Measurements from ENCODE around the gene PYGB. TPM values are rescaled to one million over a fixed set of nuclear protein-coding genes. Genes with fewer than 3 reads are reported as not detected.

The PYGB gene
- total RNA-seq, 4 donors from 2014 or later, result 71.6 to 119 (median 78.6) TPM

DNA sequence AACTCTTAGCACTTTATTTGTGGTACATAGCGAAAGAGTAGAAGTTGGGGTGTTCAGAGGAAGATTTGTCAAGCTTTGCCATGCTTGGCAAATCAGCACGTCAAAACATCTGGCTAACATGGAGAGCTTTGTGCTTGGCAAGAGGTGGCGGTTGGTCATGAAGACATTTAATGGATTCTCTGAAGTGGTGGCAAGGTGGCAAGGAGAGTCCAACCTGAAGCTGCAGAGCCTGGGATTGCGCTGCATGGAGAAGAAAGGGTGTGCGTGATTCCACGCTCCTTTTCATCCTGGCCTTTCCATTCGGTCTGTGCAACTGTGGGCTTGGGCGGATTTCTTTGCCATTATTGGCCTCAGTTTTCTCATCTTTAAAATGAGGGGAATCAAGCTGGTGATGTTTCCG is 3.1 kb downstream of the PYGB start:
- H3K4me3 ChIP-seq, result no peak overlapping the region
- no peaks in the 10 kb centered on the region for H3K9me3 ChIP-seq
- H3K36me3 ChIP-seq, result no peaks in the 10 kb centered on the region
- 88 to 90% methylated on average over 9 of the region's 9 CpGs for WGBS, 2 donors
- peaks cover 0 to 73% (median 34%) of the 10 kb centered on the region in 4 donors for H3K4me1 ChIP-seq
- no peak for DNase-seq (ENCODE audit: low spot score in 2 of 2)
- H3K27ac ChIP-seq, result no peak overlapping the region
- no peaks in the 10 kb centered on the region for H3K27me3 ChIP-seq
- no peak for TF ChIP-seq POLR2A (IDR thresholded peaks at IDR 0.05)
- TF ChIP-seq EP300 (IDR thresholded peaks at IDR 0.05), result no peak
- no peak for TF ChIP-seq CTCF (IDR thresholded peaks at IDR 0.05)

DNA sequence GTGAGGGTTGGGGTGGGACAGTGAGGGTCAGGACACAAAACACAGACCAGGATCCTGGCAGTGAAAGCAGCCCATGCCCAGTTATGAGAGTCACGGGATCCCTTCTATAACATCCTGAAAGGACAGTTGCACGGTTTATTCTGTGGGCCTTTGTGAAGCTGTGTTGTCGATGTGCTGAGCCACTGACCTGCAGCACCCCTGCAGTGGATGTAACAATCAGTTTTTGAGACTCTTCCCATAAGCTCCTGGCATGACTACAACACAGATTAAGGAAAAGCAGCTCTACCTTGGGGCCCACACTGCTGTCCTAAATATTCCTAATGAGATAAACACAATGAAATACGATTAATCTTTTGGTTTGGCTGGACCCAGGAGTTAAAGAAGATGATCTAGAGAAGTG is 3.7 kb downstream of the PYGB start:
- peak overlapping the region in 1 of 4 donors; percentile 23 for H3K27ac ChIP-seq
- no peak for DNase-seq (ENCODE audit: low spot score in 2 of 2)
- TF ChIP-seq CTCF (IDR thresholded peaks at IDR 0.05), result no peak
- no peak for TF ChIP-seq POLR2A (IDR thresholded peaks at IDR 0.05)
- TF ChIP-seq EP300 (IDR thresholded peaks at IDR 0.05), result no peak
- no peak overlapping the region for H3K4me3 ChIP-seq
- H3K4me1 ChIP-seq, result peaks cover 0 to 75% (median 36%) of the 10 kb centered on the region in 4 donors
- WGBS, 2 donors, result 50 to 57% methylated on average over 4 of the region's 4 CpGs
- no peaks in the 10 kb centered on the region for H3K9me3 ChIP-seq
- no peaks in the 10 kb centered on the region for H3K36me3 ChIP-seq
- H3K27me3 ChIP-seq, result no peaks in the 10 kb centered on the region

DNA sequence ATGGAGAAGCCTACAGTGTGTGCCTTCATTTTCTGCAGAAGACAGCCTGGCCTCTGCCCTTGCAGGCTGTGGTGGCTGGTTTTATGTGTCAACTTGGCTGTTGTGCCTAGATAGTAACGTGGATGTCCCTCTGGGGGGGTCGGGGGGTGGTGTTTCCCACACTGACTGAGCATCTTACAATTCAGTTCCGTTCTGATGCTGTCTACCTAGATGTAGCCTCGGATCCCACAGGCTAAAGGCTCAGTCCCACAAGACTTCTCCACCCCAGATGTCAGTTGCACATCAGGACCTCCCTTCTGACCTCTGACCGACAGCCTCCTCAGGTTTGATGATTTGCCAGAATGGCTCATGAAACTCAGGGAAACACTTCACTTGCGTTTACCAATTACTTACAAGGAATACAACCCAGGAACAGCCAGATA is 4.4 kb downstream of the PYGB start:
- Histone ChIP-seq H3K9me3 (no peaks in the 10 kb centered on the region), H3K27me3 (no peaks in the 10 kb centered on the region), H3K36me3 (no peaks in the 10 kb centered on the region), H3K4me3 (no peak overlapping the region), H3K27ac (peak overlapping the region in 1 of 4 donors; percentile 36), H3K4me1 (peaks cover 0 to 75% (median 32%) of the 10 kb centered on the region in 4 donors)
- DNase-seq (ENCODE audit: low spot score in 2 of 2), result no peak
- WGBS, 2 donors, result 70 to 83% methylated on average over 6 of the region's 6 CpGs
- TF ChIP-seq POLR2A (IDR thresholded peaks at IDR 0.05) (no peak), EP300 (IDR thresholded peaks at IDR 0.05) (no peak), CTCF (IDR thresholded peaks at IDR 0.05) (no peak)

GRCh38 chr20:25252686-25253421 is 5.0 kb downstream of the PYGB start:
- Histone ChIP-seq H3K4me1 (peaks cover 0 to 74% (median 31%) of the 10 kb centered on the region in 4 donors), H3K9me3 (no peaks in the 10 kb centered on the region), H3K36me3 (no peaks in the 10 kb centered on the region), H3K27me3 (no peaks in the 10 kb centered on the region), H3K27ac (peak overlapping the region in 1 of 4 donors; percentile 36), H3K4me3 (no peak overlapping the region)
- no peak for DNase-seq (ENCODE audit: low spot score in 2 of 2)
- TF ChIP-seq CTCF (IDR thresholded peaks at IDR 0.05) (no peak), POLR2A (IDR thresholded peaks at IDR 0.05) (no peak), EP300 (IDR thresholded peaks at IDR 0.05) (no peak)
- 84 to 91% methylated on average over 6 of the region's 6 CpGs for WGBS, 2 donors

GRCh38 chr20:25253606-25254275 is 5.9 kb downstream of the PYGB start:
- WGBS, 2 donors, result 80 to 82% methylated on average over 11 of the region's 11 CpGs
- Histone ChIP-seq H3K4me1 (peaks cover 0 to 74% (median 31%) of the 10 kb centered on the region in 4 donors), H3K27ac (no peak overlapping the region), H3K4me3 (no peak overlapping the region), H3K27me3 (no peaks in the 10 kb centered on the region), H3K36me3 (no peaks in the 10 kb centered on the region), H3K9me3 (no peaks in the 10 kb centered on the region)
- DNase-seq (ENCODE audit: low spot score in 2 of 2), result no peak
- TF ChIP-seq EP300 (IDR thresholded peaks at IDR 0.05), result no peak

All from tibial nerve (tissue), 4 donors.